ENCODE measurements around the gene AXL. TPM values are rescaled to one million over a fixed set of nuclear protein-coding genes. Genes with fewer than 3 reads are reported as not detected.

Gene AXL
- total and polyA plus RNA-seq, 2 of the 8 experiments (the other 6 are each of a cell fraction or from before 2014, with no cell fraction given) = 35.3 to 51.0 TPM

DNA sequence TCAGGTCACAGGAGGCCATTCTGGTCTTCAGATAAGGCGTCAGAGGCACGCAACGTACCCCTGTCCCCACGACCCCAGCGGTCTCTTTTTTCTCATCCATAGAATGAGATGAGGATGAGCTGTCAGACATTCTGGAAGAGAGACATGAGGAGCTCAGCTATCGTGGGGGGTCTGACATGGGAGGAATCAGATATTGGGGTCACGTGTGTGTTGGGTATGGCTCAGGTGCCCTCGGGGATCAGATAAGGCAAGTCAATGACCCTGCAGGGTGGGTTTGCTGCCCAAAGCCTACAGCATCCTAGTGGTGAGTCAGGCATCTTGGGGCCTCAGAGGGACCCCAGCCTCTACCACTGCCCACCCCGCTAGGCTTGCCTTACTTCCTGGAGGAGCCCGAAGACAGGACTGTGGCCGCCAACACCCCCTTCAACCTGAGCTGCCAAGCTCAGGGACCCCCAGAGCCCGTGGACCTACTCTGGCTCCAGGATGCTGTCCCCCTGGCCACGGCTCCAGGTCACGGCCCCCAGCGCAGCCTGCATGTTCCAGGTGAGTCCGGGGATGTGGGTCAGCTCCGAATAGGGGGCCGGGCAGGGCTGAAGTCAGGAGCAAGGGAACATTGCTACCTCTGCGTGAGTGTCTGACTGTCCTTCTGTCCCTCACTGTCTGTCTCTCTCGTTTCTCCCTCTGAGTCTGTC is 2.6 kb downstream of the AXL start (continued):
- TF ChIP-seq, protein P1, sequence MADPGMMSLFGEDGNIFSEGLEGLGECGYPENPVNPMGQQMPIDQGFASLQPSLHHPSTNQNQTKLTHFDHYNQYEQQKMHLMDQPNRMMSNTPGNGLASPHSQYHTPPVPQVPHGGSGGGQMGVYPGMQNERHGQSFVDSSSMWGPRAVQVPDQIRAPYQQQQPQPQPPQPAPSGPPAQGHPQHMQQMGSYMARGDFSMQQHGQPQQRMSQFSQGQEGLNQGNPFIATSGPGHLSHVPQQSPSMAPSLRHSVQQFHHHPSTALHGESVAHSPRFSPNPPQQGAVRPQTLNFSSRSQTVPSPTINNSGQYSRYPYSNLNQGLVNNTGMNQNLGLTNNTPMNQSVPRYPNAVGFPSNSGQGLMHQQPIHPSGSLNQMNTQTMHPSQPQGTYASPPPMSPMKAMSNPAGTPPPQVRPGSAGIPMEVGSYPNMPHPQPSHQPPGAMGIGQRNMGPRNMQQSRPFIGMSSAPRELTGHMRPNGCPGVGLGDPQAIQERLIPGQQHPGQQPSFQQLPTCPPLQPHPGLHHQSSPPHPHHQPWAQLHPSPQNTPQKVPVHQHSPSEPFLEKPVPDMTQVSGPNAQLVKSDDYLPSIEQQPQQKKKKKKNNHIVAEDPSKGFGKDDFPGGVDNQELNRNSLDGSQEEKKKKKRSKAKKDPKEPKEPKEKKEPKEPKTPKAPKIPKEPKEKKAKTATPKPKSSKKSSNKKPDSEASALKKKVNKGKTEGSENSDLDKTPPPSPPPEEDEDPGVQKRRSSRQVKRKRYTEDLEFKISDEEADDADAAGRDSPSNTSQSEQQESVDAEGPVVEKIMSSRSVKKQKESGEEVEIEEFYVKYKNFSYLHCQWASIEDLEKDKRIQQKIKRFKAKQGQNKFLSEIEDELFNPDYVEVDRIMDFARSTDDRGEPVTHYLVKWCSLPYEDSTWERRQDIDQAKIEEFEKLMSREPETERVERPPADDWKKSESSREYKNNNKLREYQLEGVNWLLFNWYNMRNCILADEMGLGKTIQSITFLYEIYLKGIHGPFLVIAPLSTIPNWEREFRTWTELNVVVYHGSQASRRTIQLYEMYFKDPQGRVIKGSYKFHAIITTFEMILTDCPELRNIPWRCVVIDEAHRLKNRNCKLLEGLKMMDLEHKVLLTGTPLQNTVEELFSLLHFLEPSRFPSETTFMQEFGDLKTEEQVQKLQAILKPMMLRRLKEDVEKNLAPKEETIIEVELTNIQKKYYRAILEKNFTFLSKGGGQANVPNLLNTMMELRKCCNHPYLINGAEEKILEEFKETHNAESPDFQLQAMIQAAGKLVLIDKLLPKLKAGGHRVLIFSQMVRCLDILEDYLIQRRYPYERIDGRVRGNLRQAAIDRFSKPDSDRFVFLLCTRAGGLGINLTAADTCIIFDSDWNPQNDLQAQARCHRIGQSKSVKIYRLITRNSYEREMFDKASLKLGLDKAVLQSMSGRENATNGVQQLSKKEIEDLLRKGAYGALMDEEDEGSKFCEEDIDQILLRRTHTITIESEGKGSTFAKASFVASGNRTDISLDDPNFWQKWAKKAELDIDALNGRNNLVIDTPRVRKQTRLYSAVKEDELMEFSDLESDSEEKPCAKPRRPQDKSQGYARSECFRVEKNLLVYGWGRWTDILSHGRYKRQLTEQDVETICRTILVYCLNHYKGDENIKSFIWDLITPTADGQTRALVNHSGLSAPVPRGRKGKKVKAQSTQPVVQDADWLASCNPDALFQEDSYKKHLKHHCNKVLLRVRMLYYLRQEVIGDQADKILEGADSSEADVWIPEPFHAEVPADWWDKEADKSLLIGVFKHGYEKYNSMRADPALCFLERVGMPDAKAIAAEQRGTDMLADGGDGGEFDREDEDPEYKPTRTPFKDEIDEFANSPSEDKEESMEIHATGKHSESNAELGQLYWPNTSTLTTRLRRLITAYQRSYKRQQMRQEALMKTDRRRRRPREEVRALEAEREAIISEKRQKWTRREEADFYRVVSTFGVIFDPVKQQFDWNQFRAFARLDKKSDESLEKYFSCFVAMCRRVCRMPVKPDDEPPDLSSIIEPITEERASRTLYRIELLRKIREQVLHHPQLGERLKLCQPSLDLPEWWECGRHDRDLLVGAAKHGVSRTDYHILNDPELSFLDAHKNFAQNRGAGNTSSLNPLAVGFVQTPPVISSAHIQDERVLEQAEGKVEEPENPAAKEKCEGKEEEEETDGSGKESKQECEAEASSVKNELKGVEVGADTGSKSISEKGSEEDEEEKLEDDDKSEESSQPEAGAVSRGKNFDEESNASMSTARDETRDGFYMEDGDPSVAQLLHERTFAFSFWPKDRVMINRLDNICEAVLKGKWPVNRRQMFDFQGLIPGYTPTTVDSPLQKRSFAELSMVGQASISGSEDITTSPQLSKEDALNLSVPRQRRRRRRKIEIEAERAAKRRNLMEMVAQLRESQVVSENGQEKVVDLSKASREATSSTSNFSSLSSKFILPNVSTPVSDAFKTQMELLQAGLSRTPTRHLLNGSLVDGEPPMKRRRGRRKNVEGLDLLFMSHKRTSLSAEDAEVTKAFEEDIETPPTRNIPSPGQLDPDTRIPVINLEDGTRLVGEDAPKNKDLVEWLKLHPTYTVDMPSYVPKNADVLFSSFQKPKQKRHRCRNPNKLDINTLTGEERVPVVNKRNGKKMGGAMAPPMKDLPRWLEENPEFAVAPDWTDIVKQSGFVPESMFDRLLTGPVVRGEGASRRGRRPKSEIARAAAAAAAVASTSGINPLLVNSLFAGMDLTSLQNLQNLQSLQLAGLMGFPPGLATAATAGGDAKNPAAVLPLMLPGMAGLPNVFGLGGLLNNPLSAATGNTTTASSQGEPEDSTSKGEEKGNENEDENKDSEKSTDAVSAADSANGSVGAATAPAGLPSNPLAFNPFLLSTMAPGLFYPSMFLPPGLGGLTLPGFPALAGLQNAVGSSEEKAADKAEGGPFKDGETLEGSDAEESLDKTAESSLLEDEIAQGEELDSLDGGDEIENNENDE (IDR thresholded peaks at IDR 0.05; ENCODE audit: insufficient replicate concordance, low read length) = no peak
- no peak for TF ChIP-seq KDM4A (IDR thresholded peaks at IDR 0.05; ENCODE audit: low read depth, low read length, severe bottlenecking)
- no peak for TF ChIP-seq TCF12 (IDR thresholded peaks at IDR 0.05; ENCODE audit: low read depth, low read length)
- no peak for TF ChIP-seq HDAC6 (IDR thresholded peaks at IDR 0.05; ENCODE audit: low read depth, low read length)
- no peak for TF ChIP-seq GTF2F1 (IDR thresholded peaks at IDR 0.05; ENCODE audit: borderline replicate concordance, low read depth, low read length)
- no peak for TF ChIP-seq EGR1 (IDR thresholded peaks at IDR 0.05; ENCODE audit: borderline replicate concordance, low read depth, low read length)
- no peak for TF ChIP-seq CBX8 (IDR thresholded peaks at IDR 0.05; ENCODE audit: borderline replicate concordance, low read depth, low read length)
- no peak for TF ChIP-seq RNF2 (IDR thresholded peaks at IDR 0.05; ENCODE audit: borderline replicate concordance, low read depth, low read length, missing control alignments, poor library complexity, severe bottlenecking)
- TF ChIP-seq RXRA (IDR thresholded peaks at IDR 0.05; ENCODE audit: insufficient read depth, low read depth, low read length) = no peak
- TF ChIP-seq RFX5 (IDR thresholded peaks at IDR 0.05; ENCODE audit: borderline replicate concordance, low read depth, low read length) = no peak

Measured in H1 (cell line).